ENCODE measurements around the gene RGS3. TPM values are rescaled to one million over a fixed set of nuclear protein-coding genes. Genes with fewer than 3 reads are reported as not detected.

RGS3 gene
- total and polyA plus RNA-seq, 2 of the 13 experiments (the other 11 are each of a cell fraction or from before 2014, with no cell fraction given) = 17.1 to 28.8 TPM

GRCh38 chr9:113504725-113505590 lies 41.4 kb downstream of the RGS3 start (continued):
- TF ChIP-seq PTBP1 (IDR thresholded peaks at IDR 0.05; ENCODE audit: low read depth, low read length, poor library complexity, severe bottlenecking) (no peak), GZF1 (CRISPR knock-in tag; IDR thresholded peaks at IDR 0.05) (no peak), ZBTB2 (CRISPR knock-in tag; IDR thresholded peaks at IDR 0.05; ENCODE audit: low read depth) (no peak), BHLHE40 (IDR thresholded peaks at IDR 0.05; ENCODE audit: low read length) (no peak), NCOA2 (CRISPR knock-in tag; IDR thresholded peaks at IDR 0.05) (peak; percentile 96), ZNF17 (CRISPR knock-in tag; IDR thresholded peaks at IDR 0.05) (no peak), ZNF605 (CRISPR knock-in tag; IDR thresholded peaks at IDR 0.05) (peak; percentile 88; the same call in 1 of the 2 replicates), EHMT2 (IDR thresholded peaks at IDR 0.05; ENCODE audit: borderline replicate concordance, low read depth, low read length) (no peak), ELK4 (CRISPR knock-in tag; IDR thresholded peaks at IDR 0.05; ENCODE audit: borderline replicate concordance) (no peak), ZNF576 (CRISPR knock-in tag; IDR thresholded peaks at IDR 0.05) (no peak)
